ENCODE data around the gene DUSP5. TPM values are rescaled to one million over a fixed set of nuclear protein-coding genes. Genes with fewer than 3 reads are reported as not detected.

The DUSP5 gene
- polyA plus RNA-seq, 3 donors, result 2.0 to 65.3 (median 3.9) TPM

DNA sequence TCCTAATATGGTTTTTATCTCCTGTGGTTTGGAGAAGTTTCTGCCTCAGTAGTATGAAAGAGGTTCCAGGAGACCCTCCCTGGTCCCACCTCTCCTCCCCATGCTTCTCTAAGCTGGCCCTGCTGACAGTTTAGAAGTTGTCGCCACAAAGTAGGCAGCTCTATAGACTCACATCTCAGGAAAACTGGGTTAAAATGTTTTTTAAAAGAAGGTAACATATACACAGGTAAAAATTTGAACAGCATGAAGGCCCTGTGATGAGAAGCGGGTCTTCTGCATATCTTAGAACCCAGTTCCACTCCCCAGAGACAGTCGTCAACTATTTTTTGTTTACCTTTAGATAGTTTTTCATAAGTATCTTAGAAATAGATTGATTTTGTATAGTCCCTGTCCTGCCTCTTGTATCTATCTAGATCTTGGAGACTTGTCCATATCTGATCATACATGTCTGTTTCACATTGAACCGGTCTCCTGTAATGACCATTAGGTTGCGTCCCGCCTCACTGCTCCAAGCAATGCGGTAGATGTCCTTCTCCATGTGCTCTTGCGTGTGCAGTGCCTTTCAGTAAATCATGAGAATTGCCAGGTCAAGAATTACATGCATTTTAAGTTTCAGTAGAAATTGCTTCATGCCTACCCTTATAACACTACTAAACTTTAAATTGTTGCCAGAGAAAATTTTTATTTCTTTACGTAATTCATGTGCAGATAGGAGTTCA is 2.2 kb downstream of the DUSP5 start:
- Histone ChIP-seq H3K36me3 (replicated peaks in 1 of 2; ENCODE audit: control insufficient read depth in 1 of 2, insufficient read depth in 2 of 2, low read length in 2 of 2) (no peaks in the 10 kb centered on the region), H3K9me3 (replicated peaks in 1 of 2; ENCODE audit: control insufficient read depth in 1 of 2, insufficient read depth in 1 of 2, low read length in 2 of 2) (no peaks in the 10 kb centered on the region), H3K27me3 (ENCODE audit: control insufficient read depth in 2 of 2, insufficient read depth in 2 of 2, low read length in 2 of 2) (peaks cover 17 to 41% of the 10 kb centered on the region in 2 donors), H3K9ac (ENCODE audit: insufficient read depth, low read length, poor library complexity, severe bottlenecking) (no peak overlapping the region), H3K4me3 (replicated peaks in 1 of 3; ENCODE audit: low read depth in 2 of 3, low read length in 3 of 3) (peak overlapping the region; percentile 52 to 83 (median 74)), H3K79me2 (ENCODE audit: insufficient read depth, low read length) (no peaks in the 10 kb centered on the region), H2AFZ (ENCODE audit: insufficient read depth, low read depth, low read length, poor library complexity, severe bottlenecking) (no peak overlapping the region), H3K4me1 (ENCODE audit: control insufficient read depth in 1 of 2, insufficient read depth in 2 of 2, low read length in 2 of 2) (peaks cover 71 to 84% of the 10 kb centered on the region in 2 donors), H3K4me2 (replicated peaks; ENCODE audit: extremely low read depth, low read length, poor library complexity, severe bottlenecking) (peak overlapping the region; percentile 76), H3K27ac (ENCODE audit: low read depth in 1 of 2, low read length in 2 of 2) (no peak overlapping the region), H4K20me1 (ENCODE audit: insufficient read depth, low read length) (peaks cover 44% of the 10 kb centered on the region)
- Mint-ChIP-seq H3K36me3 (peaks cover 7 to 38% of the 10 kb centered on the region in 2 donors), H3K27me3 (ENCODE audit: low read depth in 3 of 3) (peaks cover 39 to 52% (median 52%) of the 10 kb centered on the region in 3 donors), H3K27ac (no peak overlapping the region), H3K4me1 (peaks cover 80% of the 10 kb centered on the region), H3K4me3 (peak overlapping the region; percentile 96 to 98), H3K9me3 (peaks cover 0 to 10% (median 8%) of the 10 kb centered on the region in 7 donors)
- TF ChIP-seq, protein P1, sequence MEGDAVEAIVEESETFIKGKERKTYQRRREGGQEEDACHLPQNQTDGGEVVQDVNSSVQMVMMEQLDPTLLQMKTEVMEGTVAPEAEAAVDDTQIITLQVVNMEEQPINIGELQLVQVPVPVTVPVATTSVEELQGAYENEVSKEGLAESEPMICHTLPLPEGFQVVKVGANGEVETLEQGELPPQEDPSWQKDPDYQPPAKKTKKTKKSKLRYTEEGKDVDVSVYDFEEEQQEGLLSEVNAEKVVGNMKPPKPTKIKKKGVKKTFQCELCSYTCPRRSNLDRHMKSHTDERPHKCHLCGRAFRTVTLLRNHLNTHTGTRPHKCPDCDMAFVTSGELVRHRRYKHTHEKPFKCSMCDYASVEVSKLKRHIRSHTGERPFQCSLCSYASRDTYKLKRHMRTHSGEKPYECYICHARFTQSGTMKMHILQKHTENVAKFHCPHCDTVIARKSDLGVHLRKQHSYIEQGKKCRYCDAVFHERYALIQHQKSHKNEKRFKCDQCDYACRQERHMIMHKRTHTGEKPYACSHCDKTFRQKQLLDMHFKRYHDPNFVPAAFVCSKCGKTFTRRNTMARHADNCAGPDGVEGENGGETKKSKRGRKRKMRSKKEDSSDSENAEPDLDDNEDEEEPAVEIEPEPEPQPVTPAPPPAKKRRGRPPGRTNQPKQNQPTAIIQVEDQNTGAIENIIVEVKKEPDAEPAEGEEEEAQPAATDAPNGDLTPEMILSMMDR (IDR thresholded peaks at IDR 0.05), result no peak
- DNase-seq, result no peak
- intact Hi-C loops (cut with micrococcal nuclease), result loop anchor here (5.0 to 10.0 kb wide), 6 partner anchors 37 to 425 kb away; no protein-coding TSS in a partner anchor
- WGBS (ENCODE audit: insufficient coverage), result 100% methylated on average over 5 of the region's 9 CpGs

DNA sequence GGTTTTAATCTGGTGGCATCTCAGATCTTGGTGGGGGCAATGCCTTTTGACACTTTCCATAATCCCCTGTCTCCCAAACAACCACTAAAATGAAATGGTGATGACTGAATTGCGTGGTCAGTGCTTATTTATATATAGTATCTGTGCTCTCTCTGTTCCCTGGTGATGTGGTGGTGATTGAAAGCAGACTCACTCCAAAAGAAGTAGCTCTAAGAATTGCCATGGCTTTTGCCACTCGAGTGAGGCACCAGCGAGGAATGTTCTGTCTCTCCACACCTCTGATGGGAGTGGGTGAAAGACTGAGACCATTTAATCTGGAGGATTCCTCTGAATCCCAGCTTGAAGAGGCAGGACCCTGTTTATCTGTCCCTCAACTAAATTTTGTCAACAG is 2.8 kb downstream of the DUSP5 start:
- peak overlapping the region; percentile 76 for H3K4me2 ChIP-seq (replicated peaks; ENCODE audit: extremely low read depth, low read length, poor library complexity, severe bottlenecking)
- peaks cover 17 to 41% of the 10 kb centered on the region in 2 donors for H3K27me3 ChIP-seq (ENCODE audit: control insufficient read depth in 2 of 2, insufficient read depth in 2 of 2, low read length in 2 of 2)
- peaks cover 0 to 10% (median 8%) of the 10 kb centered on the region in 7 donors for H3K9me3 Mint-ChIP-seq
- H2AFZ ChIP-seq (ENCODE audit: insufficient read depth, low read depth, low read length, poor library complexity, severe bottlenecking), result no peak overlapping the region
- peaks cover 39 to 52% (median 47%) of the 10 kb centered on the region in 3 donors for H3K27me3 Mint-ChIP-seq (ENCODE audit: low read depth in 3 of 3)
- no peaks in the 10 kb centered on the region for H3K36me3 ChIP-seq (replicated peaks in 1 of 2; ENCODE audit: control insufficient read depth in 1 of 2, insufficient read depth in 2 of 2, low read length in 2 of 2)
- peaks cover 85% of the 10 kb centered on the region for H3K4me1 Mint-ChIP-seq
- H3K9me3 ChIP-seq (replicated peaks in 1 of 2; ENCODE audit: control insufficient read depth in 1 of 2, insufficient read depth in 1 of 2, low read length in 2 of 2), result no peaks in the 10 kb centered on the region
- no CpG with 5 or more reads among the region's 3 CpGs for WGBS (ENCODE audit: insufficient coverage)
- no peak for DNase-seq
- H3K27ac Mint-ChIP-seq, result peak overlapping the region in 4 of 7 donors; percentile 7 to 82 (median 32)
- H3K4me1 ChIP-seq (ENCODE audit: control insufficient read depth in 1 of 2, insufficient read depth in 2 of 2, low read length in 2 of 2), result peaks cover 77 to 90% of the 10 kb centered on the region in 2 donors
- H3K79me2 ChIP-seq (ENCODE audit: insufficient read depth, low read length), result no peaks in the 10 kb centered on the region
- H3K4me3 Mint-ChIP-seq, result peak overlapping the region; percentile 96 to 98
- H3K4me3 ChIP-seq (replicated peaks in 1 of 3; ENCODE audit: low read depth in 2 of 3, low read length in 3 of 3), result peak overlapping the region in 1 of 3 experiments; percentile 74
- no peak overlapping the region for H3K9ac ChIP-seq (ENCODE audit: insufficient read depth, low read length, poor library complexity, severe bottlenecking)
- no peak overlapping the region for H3K27ac ChIP-seq (ENCODE audit: low read depth in 1 of 2, low read length in 2 of 2)
- H4K20me1 ChIP-seq (ENCODE audit: insufficient read depth, low read length), result peaks cover 50% of the 10 kb centered on the region
- TF ChIP-seq, protein P1 (IDR thresholded peaks at IDR 0.05), result no peak
- intact Hi-C loops (cut with micrococcal nuclease), result loop anchor here (5.0 to 10.0 kb wide), 3 partner anchors 37 to 426 kb away; no protein-coding TSS in a partner anchor
- peaks cover 7 to 43% of the 10 kb centered on the region in 2 donors for H3K36me3 Mint-ChIP-seq
